Fibroblast of lung (primary cell): ENCODE measurements around the gene PACS2.

ENCODE experiments used
- CTCF ChIP-seq, 2 donors: IDR thresholded peaks in 1 of 2; conservative IDR thresholded peaks in 1 of 2; 1 replicate in 1 of 2; 2 replicates in 1 of 2; pipeline ENCODE4 v1.5.1; 2011 to 2012; ENCODE audit warnings: low read length in 2 of 2, control low read depth in 1 of 2, inconsistent platforms in 1 of 2, low read depth in 1 of 2, mild to moderate bottlenecking in 1 of 2
- EZH2 ChIP-seq: IDR thresholded peaks from 2 replicates; pipeline ENCODE4 v1.5.1; 2012; ENCODE audit warnings: low read length, control low read depth, mild to moderate bottlenecking; ENCODE audit errors: missing control alignments

GRCh38 chr14:105433161-105433605, 118.6 kb downstream of the PACS2 start:
- TF ChIP-seq CTCF (conservative IDR thresholded peaks at IDR 0.05 in 1 of 2, IDR thresholded peaks at IDR 0.05 in 1 of 2; ENCODE audit: low read depth in 1 of 2, low read length in 2 of 2) (no peak), EZH2 (no peak)
